Tibial artery (tissue), 4 donors: ENCODE results near the gene DERL2.
A peak's percentile ranks its signal among the peaks of the same experiment; 100 is the strongest.

Experiments
- DNase-seq, 2 donors: peaks; one replicate each; pipeline ENCODE4 v3.0.0-alpha.2; 2019
- H3K27ac ChIP-seq, 2 donors: fragments of 200-600 bp; sonication (generic) in 1 of 2; 1 replicate in 1 of 2; 2 replicates in 1 of 2; pipeline ENCODE4 v1.5.1; 2018 to 2019; ENCODE audit warnings: mild to moderate bottlenecking in 1 of 2
- H3K27me3 ChIP-seq, 2 donors: fragments of 200-600 bp; sonication (generic) in 1 of 2; one replicate each; pipeline versions ENCODE4 v1.5.1 to v1.6.0; 2016 to 2019
- H3K36me3 ChIP-seq, 3 donors: fragments of 200-600 bp; sonication (generic) in 2 of 3; one replicate each; pipeline ENCODE4 v1.5.1; 2016 to 2019; ENCODE audit warnings: mild to moderate bottlenecking in 2 of 3
- H3K4me1 ChIP-seq, 4 donors: fragments of 200-600 bp; sonication (generic) in 2 of 4; 1 replicate in 3 of 4; 2 replicates in 1 of 4; pipeline ENCODE4 v1.5.1; 2016 to 2019
- H3K4me3 ChIP-seq, 2 donors: fragments of 200-600 bp; sonication (generic) in 1 of 2; 1 replicate in 1 of 2; 2 replicates in 1 of 2; pipeline ENCODE4 v1.5.1; 2018 to 2019; ENCODE audit warnings: mild to moderate bottlenecking in 2 of 2
- H3K9me3 ChIP-seq, 3 donors: fragments of 200-600 bp; sonication (generic) in 1 of 3; one replicate each; pipeline ENCODE4 v1.5.1; 2016 to 2019
- intact Hi-C: fragments of 100-400 bp; cut with DNase I; formaldehyde crosslinking; loops from one replicate; pipeline ENCODE4 v1.15.0; 2023; ENCODE audit warnings: low total_unique reads
- TF ChIP-seq, protein P1 (sequence below), 2 experiments: fragments of 200-600 bp in 1 of 2; fragments of 450-650 bp in 1 of 2; IDR thresholded peaks; one replicate each; pipeline ENCODE4 v1.5.1; 2017 to 2019; ENCODE audit warnings: antibody characterized with exemption in 2 of 2, mild to moderate bottlenecking in 1 of 2, moderate library complexity in 1 of 2

DERL2 gene

GRCh38 chr17:5472511-5472910 is 13.5 kb downstream of the DERL2 start:
- no peaks in the 10 kb centered on the region for H3K9me3 ChIP-seq
- H3K36me3 ChIP-seq = peaks cover 40 to 56% (median 53%) of the 10 kb centered on the region in 3 donors
- no peak overlapping the region for H3K27ac ChIP-seq
- intact Hi-C loops = no loop called here
- H3K4me3 ChIP-seq = no peak overlapping the region
- peaks cover 0 to 15% (median 11%) of the 10 kb centered on the region in 4 donors for H3K4me1 ChIP-seq
- TF ChIP-seq, protein P1, sequence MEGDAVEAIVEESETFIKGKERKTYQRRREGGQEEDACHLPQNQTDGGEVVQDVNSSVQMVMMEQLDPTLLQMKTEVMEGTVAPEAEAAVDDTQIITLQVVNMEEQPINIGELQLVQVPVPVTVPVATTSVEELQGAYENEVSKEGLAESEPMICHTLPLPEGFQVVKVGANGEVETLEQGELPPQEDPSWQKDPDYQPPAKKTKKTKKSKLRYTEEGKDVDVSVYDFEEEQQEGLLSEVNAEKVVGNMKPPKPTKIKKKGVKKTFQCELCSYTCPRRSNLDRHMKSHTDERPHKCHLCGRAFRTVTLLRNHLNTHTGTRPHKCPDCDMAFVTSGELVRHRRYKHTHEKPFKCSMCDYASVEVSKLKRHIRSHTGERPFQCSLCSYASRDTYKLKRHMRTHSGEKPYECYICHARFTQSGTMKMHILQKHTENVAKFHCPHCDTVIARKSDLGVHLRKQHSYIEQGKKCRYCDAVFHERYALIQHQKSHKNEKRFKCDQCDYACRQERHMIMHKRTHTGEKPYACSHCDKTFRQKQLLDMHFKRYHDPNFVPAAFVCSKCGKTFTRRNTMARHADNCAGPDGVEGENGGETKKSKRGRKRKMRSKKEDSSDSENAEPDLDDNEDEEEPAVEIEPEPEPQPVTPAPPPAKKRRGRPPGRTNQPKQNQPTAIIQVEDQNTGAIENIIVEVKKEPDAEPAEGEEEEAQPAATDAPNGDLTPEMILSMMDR (IDR thresholded peaks at IDR 0.05) = no peak
- no peaks in the 10 kb centered on the region for H3K27me3 ChIP-seq
- DNase-seq = no peak

DNA sequence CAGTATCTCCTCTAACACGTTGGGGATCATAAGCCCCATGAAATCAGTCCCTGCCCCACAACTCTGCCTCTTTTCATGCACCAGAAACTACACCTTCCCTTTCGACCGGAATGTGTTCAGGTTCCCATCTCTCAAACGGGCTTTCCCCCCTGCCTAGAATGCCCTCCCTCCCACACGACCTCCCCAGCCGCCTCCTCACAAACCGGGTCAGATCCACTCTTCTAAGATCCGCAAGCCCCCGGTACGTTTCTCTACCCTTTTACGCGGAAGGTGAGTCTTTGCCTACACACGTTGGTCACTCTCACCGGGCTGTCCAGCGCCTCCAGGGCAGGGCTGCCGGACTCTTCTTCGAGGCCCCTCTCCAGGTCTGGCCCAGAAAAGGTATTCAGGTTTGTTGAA is 17.9 kb downstream of the DERL2 start:
- no peak for DNase-seq
- H3K4me1 ChIP-seq = peaks cover 0 to 22% (median 20%) of the 10 kb centered on the region in 4 donors
- H3K4me3 ChIP-seq = peak overlapping the region; percentile 73 to 80
- TF ChIP-seq, protein P1 (IDR thresholded peaks at IDR 0.05) = no peak
- peak overlapping the region; percentile 77 to 83 for H3K27ac ChIP-seq
- no peaks in the 10 kb centered on the region for H3K9me3 ChIP-seq
- peaks cover 3 to 18% (median 14%) of the 10 kb centered on the region in 3 donors for H3K36me3 ChIP-seq
- H3K27me3 ChIP-seq = no peaks in the 10 kb centered on the region
- intact Hi-C loops = no loop called here

- TF ChIP-seq, protein P1 (IDR thresholded peaks at IDR 0.05) = no peak
Observed at GRCh38 chr17:5467416-5467815, 18.6 kb downstream of the DERL2 start.

DNA sequence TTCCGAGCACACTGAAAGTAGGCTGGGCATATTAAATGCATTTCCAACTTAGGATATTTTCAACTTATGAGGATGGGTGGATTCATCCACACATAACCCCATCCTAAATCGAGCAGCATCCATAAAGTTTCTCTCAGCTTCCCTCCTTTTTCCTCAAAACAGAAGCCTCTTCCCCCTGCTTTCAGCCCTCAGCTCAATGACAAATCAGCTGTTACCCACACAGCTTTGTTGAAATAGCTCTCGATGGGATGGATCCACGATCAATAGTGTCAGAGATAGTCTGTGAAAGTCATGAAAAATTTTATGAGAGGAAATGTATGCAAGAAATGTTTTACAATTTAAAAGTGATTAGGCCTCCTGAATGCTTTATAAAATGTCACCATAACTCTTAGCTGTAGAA is 19.7 kb downstream of the DERL2 start:
- Histone ChIP-seq H3K4me1 (peaks cover 0 to 22% (median 20%) of the 10 kb centered on the region in 4 donors), H3K9me3 (no peaks in the 10 kb centered on the region), H3K4me3 (no peak overlapping the region), H3K27ac (no peak overlapping the region), H3K36me3 (peaks cover under 1 to 17% (median 9%) of the 10 kb centered on the region in 3 donors), H3K27me3 (no peaks in the 10 kb centered on the region)
- intact Hi-C loops = no loop called here
- TF ChIP-seq, protein P1 (IDR thresholded peaks at IDR 0.05) = no peak
- no peak for DNase-seq

More at GRCh38 chr17:5467416-5467815, 18.6 kb downstream of the DERL2 start:
- H3K27me3 ChIP-seq = no peaks in the 10 kb centered on the region
- no peaks in the 10 kb centered on the region for H3K9me3 ChIP-seq
- peak overlapping the region; percentile 73 to 80 for H3K4me3 ChIP-seq
- intact Hi-C loops = no loop called here
- no peak overlapping the region for H3K27ac ChIP-seq
- H3K36me3 ChIP-seq = peaks cover 0 to 17% (median 10%) of the 10 kb centered on the region in 3 donors
- no peak for DNase-seq
- H3K4me1 ChIP-seq = peaks cover 0 to 22% (median 20%) of the 10 kb centered on the region in 4 donors

- Histone ChIP-seq H3K36me3 (peaks cover 14 to 31% (median 23%) of the 10 kb centered on the region in 3 donors), H3K4me3 (no peak overlapping the region), H3K4me1 (peaks cover 0 to 22% (median 20%) of the 10 kb centered on the region in 4 donors), H3K27me3 (no peaks in the 10 kb centered on the region), H3K9me3 (no peaks in the 10 kb centered on the region), H3K27ac (no peak overlapping the region)
- DNase-seq = no peak
- TF ChIP-seq, protein P1 (IDR thresholded peaks at IDR 0.05) = no peak
- intact Hi-C loops = no loop called here
Observed at GRCh38 chr17:5464717-5465507, 21.1 kb downstream of the DERL2 start.
